Neural cell (in vitro differentiated cells): Measurements from ENCODE around the gene CUX1. TPM values are rescaled to one million over a fixed set of nuclear protein-coding genes. Genes with fewer than 3 reads are reported as not detected.

Source experiments
- H2AFZ ChIP-seq: fragments of 200-600, 300-800 bp; sonication (generic), shearing (Covaris generic); 2 replicates; pipeline ENCODE4 v1.6.0; 2014; ENCODE audit warnings: low read depth, mild to moderate bottlenecking, antibody characterized with exemption, low read length, moderate library complexity
- H3F3A ChIP-seq: fragments of 200-600 bp; shearing (Covaris generic); 2 replicates; pipeline ENCODE4 v1.6.1; 2016; ENCODE audit warnings: mild to moderate bottlenecking, moderate library complexity, mixed read lengths, antibody characterized with exemption, low read length; ENCODE audit not compliant: insufficient read depth, poor library complexity, severe bottlenecking
- H3K27ac ChIP-seq: fragments of 200-600, 300-800 bp; sonication (generic), shearing (Covaris generic); 2 replicates; pipeline ENCODE4 v1.5.1; 2014; ENCODE audit warnings: mild to moderate bottlenecking, low read length, moderate library complexity
- H3K27me3 ChIP-seq: fragments of 300-800, 200-600 bp; sonication (generic), shearing (Covaris generic); 2 replicates; pipeline ENCODE4 v1.6.0; 2014; ENCODE audit warnings: mild to moderate bottlenecking, low read depth, low read length, moderate library complexity; ENCODE audit not compliant: insufficient read depth
- H3K36me3 ChIP-seq: fragments of 300-800, 200-600 bp; sonication (generic), shearing (Covaris generic); 2 replicates; pipeline ENCODE4 v1.5.1; 2014; ENCODE audit warnings: mild to moderate bottlenecking, antibody characterized with exemption, low read length, moderate library complexity; ENCODE audit not compliant: insufficient read depth
- H3K4me2 ChIP-seq: fragments of 300-800, 200-600 bp; sonication (generic), shearing (Covaris generic); 2 replicates; pipeline ENCODE4 v1.6.0; 2014; ENCODE audit warnings: mild to moderate bottlenecking, low read length
- H3K4me3 ChIP-seq: fragments of 300-800, 200-600 bp; sonication (generic), shearing (Covaris generic); 2 replicates; pipeline ENCODE4 v1.5.1; 2014; ENCODE audit warnings: mild to moderate bottlenecking, low read length, moderate library complexity
- H3K79me2 ChIP-seq: fragments of 200-600 bp; shearing (Covaris generic); replicated peaks from 2 replicates; pipeline ENCODE4 v1.6.0; 2014; ENCODE audit warnings: mild to moderate bottlenecking, low read length, moderate library complexity; ENCODE audit not compliant: insufficient read depth
- H3K9ac ChIP-seq: fragments of 300-800, 200-600 bp; sonication (generic), shearing (Covaris generic); 2 replicates; pipeline ENCODE4 v1.6.1; 2016; ENCODE audit warnings: mild to moderate bottlenecking, low read length, mixed read lengths
- H3K9me2 ChIP-seq: fragments of 200-600 bp; shearing (Covaris generic); 2 replicates; pipeline ENCODE4 v1.6.1; 2016; ENCODE audit warnings: mild to moderate bottlenecking, low read length, mixed read lengths; ENCODE audit not compliant: insufficient read depth
- H3K9me3 ChIP-seq: fragments of 200-600, 300-800 bp; sonication (generic), shearing (Covaris generic); 2 replicates; pipeline ENCODE4 v1.6.1; 2016; ENCODE audit warnings: mild to moderate bottlenecking, mixed run types, low read length, moderate library complexity, mixed read lengths
- H4K20me1 ChIP-seq: fragments of 200-600 bp; shearing (Covaris generic); 2 replicates; pipeline ENCODE4 v1.6.1; 2016; ENCODE audit warnings: mild to moderate bottlenecking, mixed run types; ENCODE audit not compliant: insufficient read depth
- EP300 ChIP-seq: fragments of 450-650 bp; conservative IDR thresholded peaks from 2 replicates; pipeline ENCODE4 v1.6.1; 2014; ENCODE audit warnings: antibody characterized with exemption, mild to moderate bottlenecking, moderate library complexity; ENCODE audit not compliant: poor library complexity, severe bottlenecking
- EZH2 ChIP-seq: fragments of 200-600, 300-800 bp; shearing (Covaris generic), sonication (generic); IDR thresholded peaks from 2 replicates; pipeline ENCODE4 v1.6.1; 2014; ENCODE audit warnings: antibody characterized with exemption, low read length, borderline replicate concordance, mild to moderate bottlenecking; ENCODE audit not compliant: insufficient read depth, poor library complexity, severe bottlenecking
- MXI1 ChIP-seq: fragments of 450-650 bp; conservative IDR thresholded peaks from 2 replicates; pipeline ENCODE4 v1.6.1; 2014; ENCODE audit warnings: antibody characterized with exemption, mild to moderate bottlenecking; ENCODE audit not compliant: poor library complexity, severe bottlenecking
- POLR2AphosphoS5 ChIP-seq: IDR thresholded peaks from 2 replicates; pipeline ENCODE4 v1.6.1; 2012
- RAD21 ChIP-seq: fragments of 450-650 bp; conservative IDR thresholded peaks from 2 replicates; pipeline ENCODE4 v1.6.1; 2014; ENCODE audit warnings: antibody characterized with exemption, mild to moderate bottlenecking, moderate library complexity
- SMC3 ChIP-seq: fragments of 450-650 bp; conservative IDR thresholded peaks from 2 replicates; pipeline ENCODE4 v1.6.1; 2014; ENCODE audit warnings: antibody characterized with exemption, mild to moderate bottlenecking, moderate library complexity; ENCODE audit not compliant: poor library complexity
- TAF1 ChIP-seq: IDR thresholded peaks from 2 replicates; pipeline ENCODE4 v1.6.1; 2012; ENCODE audit warnings: low read depth
- polyA plus RNA-seq: library from polyadenylated mRNA; depleted of rRNA; stranded (reverse); fragments of >200 nt; gene quantifications from 2 replicates; pipeline ENCODE4 v1.2.3, GENCODE V29; 2014
- TF ChIP-seq, protein P1 (sequence below): IDR thresholded peaks from 2 replicates; pipeline ENCODE4 v1.6.1; 2012; ENCODE audit warnings: borderline replicate concordance
- TF ChIP-seq, protein P2 (sequence below): fragments of 450-650 bp; IDR thresholded peaks from 2 replicates; pipeline ENCODE4 v1.5.1; 2014; ENCODE audit warnings: antibody characterized with exemption, mild to moderate bottlenecking, moderate library complexity; ENCODE audit not compliant: poor library complexity, severe bottlenecking

Gene CUX1
- polyA plus RNA-seq, 1 donor from 2014 or later = 26.6 TPM

DNA sequence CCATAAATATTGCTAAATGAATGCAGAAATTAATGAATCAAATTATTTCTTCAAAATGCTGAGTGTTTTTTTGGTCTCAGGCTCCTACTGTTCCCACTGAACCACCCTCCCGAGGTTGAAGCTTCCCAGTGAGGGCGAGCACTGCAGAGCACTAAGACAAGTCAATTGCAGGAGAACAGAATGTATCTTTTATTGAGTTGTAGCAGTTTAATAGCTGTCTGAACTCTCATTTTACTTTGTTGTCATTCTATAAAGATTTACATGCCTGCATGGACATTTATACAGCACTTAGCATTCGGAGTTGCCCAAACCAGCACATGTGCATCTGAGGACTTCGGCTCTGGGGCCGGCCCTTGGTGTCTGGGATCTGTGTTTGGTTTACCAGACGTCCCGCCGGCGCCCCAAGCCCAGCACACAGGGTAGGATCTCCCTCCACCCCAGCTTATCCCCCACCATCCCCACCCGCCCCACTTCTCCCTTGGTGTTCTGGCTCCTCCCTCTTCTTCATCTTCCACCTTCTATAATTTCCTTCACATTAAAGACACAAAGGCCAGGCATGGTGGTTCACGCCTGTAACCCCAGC is 258.2 kb downstream of the CUX1 start:
- H3F3A ChIP-seq = no peaks in the 10 kb centered on the region
- TF ChIP-seq EP300 = no peak
- no peak for TF ChIP-seq TAF1
- no peak for TF ChIP-seq POLR2AphosphoS5
- TF ChIP-seq, protein P1, sequence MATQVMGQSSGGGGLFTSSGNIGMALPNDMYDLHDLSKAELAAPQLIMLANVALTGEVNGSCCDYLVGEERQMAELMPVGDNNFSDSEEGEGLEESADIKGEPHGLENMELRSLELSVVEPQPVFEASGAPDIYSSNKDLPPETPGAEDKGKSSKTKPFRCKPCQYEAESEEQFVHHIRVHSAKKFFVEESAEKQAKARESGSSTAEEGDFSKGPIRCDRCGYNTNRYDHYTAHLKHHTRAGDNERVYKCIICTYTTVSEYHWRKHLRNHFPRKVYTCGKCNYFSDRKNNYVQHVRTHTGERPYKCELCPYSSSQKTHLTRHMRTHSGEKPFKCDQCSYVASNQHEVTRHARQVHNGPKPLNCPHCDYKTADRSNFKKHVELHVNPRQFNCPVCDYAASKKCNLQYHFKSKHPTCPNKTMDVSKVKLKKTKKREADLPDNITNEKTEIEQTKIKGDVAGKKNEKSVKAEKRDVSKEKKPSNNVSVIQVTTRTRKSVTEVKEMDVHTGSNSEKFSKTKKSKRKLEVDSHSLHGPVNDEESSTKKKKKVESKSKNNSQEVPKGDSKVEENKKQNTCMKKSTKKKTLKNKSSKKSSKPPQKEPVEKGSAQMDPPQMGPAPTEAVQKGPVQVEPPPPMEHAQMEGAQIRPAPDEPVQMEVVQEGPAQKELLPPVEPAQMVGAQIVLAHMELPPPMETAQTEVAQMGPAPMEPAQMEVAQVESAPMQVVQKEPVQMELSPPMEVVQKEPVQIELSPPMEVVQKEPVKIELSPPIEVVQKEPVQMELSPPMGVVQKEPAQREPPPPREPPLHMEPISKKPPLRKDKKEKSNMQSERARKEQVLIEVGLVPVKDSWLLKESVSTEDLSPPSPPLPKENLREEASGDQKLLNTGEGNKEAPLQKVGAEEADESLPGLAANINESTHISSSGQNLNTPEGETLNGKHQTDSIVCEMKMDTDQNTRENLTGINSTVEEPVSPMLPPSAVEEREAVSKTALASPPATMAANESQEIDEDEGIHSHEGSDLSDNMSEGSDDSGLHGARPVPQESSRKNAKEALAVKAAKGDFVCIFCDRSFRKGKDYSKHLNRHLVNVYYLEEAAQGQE = no peak
- TF ChIP-seq, protein P2, sequence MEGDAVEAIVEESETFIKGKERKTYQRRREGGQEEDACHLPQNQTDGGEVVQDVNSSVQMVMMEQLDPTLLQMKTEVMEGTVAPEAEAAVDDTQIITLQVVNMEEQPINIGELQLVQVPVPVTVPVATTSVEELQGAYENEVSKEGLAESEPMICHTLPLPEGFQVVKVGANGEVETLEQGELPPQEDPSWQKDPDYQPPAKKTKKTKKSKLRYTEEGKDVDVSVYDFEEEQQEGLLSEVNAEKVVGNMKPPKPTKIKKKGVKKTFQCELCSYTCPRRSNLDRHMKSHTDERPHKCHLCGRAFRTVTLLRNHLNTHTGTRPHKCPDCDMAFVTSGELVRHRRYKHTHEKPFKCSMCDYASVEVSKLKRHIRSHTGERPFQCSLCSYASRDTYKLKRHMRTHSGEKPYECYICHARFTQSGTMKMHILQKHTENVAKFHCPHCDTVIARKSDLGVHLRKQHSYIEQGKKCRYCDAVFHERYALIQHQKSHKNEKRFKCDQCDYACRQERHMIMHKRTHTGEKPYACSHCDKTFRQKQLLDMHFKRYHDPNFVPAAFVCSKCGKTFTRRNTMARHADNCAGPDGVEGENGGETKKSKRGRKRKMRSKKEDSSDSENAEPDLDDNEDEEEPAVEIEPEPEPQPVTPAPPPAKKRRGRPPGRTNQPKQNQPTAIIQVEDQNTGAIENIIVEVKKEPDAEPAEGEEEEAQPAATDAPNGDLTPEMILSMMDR = no peak
- TF ChIP-seq EZH2 = no peak
- no peak for TF ChIP-seq SMC3
- no peak for TF ChIP-seq MXI1
- no peak for TF ChIP-seq RAD21
- H3K4me3 ChIP-seq = no peak overlapping the region
- H3K9me3 ChIP-seq = no peaks in the 10 kb centered on the region
- no peak overlapping the region for H3K4me2 ChIP-seq
- H3K36me3 ChIP-seq = no peaks in the 10 kb centered on the region
- no peaks in the 10 kb centered on the region for H4K20me1 ChIP-seq
- H3K9me2 ChIP-seq = no peaks in the 10 kb centered on the region
- H2AFZ ChIP-seq = no peak overlapping the region
- no peaks in the 10 kb centered on the region for H3K79me2 ChIP-seq
- no peak overlapping the region for H3K9ac ChIP-seq
- H3K27ac ChIP-seq = no peak overlapping the region
- H3K27me3 ChIP-seq = no peaks in the 10 kb centered on the region

- Histone ChIP-seq H4K20me1 (no peaks in the 10 kb centered on the region), H3K36me3 (no peaks in the 10 kb centered on the region), H3K9me2 (no peaks in the 10 kb centered on the region), H3K9me3 (no peaks in the 10 kb centered on the region), H3K79me2 (no peaks in the 10 kb centered on the region), H2AFZ (no peak overlapping the region), H3K27ac (no peak overlapping the region), H3F3A (no peaks in the 10 kb centered on the region), H3K9ac (no peak overlapping the region), H3K4me3 (no peak overlapping the region), H3K27me3 (no peaks in the 10 kb centered on the region), H3K4me2 (no peak overlapping the region)
- TF ChIP-seq, protein P2 = no peak
- TF ChIP-seq RAD21 (no peak), SMC3 (no peak), MXI1 (no peak), TAF1 (no peak), POLR2AphosphoS5 (no peak)
Observed at GRCh38 chr7:102077081-102077480, 259.7 kb downstream of the CUX1 start.
